ENCODE results near the gene UPB1.

Gene UPB1

DNA sequence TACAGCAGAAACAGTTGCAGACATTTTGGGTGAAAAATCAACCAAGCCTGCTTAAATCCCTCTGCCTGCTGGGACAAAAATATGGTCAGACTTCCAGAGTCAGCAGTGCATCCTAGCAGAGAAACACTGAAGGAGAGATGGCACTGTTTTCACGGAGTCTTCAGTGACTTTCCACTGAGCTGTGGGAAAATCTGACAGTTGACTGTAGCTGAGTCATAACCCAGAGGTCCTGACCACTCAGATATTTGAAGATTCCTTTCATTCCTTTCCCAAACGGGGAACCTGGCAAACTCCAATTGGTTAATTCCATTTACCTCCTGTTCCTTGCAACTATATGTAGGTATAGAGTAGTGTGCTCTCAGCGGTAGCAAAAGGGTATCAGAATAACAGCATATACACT is 20.9 kb upstream of the UPB1 start:
- Histone ChIP-seq H3F3A (ENCODE audit: insufficient read depth, low read length) (no peaks in the 10 kb centered on the region), H2AFZ (ENCODE audit: low read length) (no peak overlapping the region), H3K9ac (ENCODE audit: low read length) (no peak overlapping the region), H3K4me1 (ENCODE audit: low read length) (no peaks in the 10 kb centered on the region), H3K36me3 (replicated peaks; ENCODE audit: insufficient read depth, low read length) (no peaks in the 10 kb centered on the region), H3K9me2 (replicated peaks; ENCODE audit: insufficient read depth, low read length) (no peaks in the 10 kb centered on the region), H3K27me3 (replicated peaks; ENCODE audit: insufficient read depth, low read length) (no peaks in the 10 kb centered on the region), H3K9me3 (replicated peaks; ENCODE audit: insufficient read depth, low read length) (no peaks in the 10 kb centered on the region), H3K79me2 (ENCODE audit: low read length) (no peaks in the 10 kb centered on the region), H4K20me1 (ENCODE audit: insufficient read depth, low read length) (no peaks in the 10 kb centered on the region), H3K27ac (ENCODE audit: low read length) (no peak overlapping the region), H3K4me3 (ENCODE audit: low read length) (no peak overlapping the region), H3K4me2 (ENCODE audit: low read depth, low read length) (no peak overlapping the region)
- TF ChIP-seq EZH2 (optimal IDR thresholded peaks at IDR 0.05; ENCODE audit: low read depth, low read length) (no peak), EZH2phosphoT487 (IDR thresholded peaks at IDR 0.05; ENCODE audit: low read length) (no peak)
- TF ChIP-seq, protein P1, sequence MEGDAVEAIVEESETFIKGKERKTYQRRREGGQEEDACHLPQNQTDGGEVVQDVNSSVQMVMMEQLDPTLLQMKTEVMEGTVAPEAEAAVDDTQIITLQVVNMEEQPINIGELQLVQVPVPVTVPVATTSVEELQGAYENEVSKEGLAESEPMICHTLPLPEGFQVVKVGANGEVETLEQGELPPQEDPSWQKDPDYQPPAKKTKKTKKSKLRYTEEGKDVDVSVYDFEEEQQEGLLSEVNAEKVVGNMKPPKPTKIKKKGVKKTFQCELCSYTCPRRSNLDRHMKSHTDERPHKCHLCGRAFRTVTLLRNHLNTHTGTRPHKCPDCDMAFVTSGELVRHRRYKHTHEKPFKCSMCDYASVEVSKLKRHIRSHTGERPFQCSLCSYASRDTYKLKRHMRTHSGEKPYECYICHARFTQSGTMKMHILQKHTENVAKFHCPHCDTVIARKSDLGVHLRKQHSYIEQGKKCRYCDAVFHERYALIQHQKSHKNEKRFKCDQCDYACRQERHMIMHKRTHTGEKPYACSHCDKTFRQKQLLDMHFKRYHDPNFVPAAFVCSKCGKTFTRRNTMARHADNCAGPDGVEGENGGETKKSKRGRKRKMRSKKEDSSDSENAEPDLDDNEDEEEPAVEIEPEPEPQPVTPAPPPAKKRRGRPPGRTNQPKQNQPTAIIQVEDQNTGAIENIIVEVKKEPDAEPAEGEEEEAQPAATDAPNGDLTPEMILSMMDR (IDR thresholded peaks at IDR 0.05; ENCODE audit: low read length): no peak
- DNase-seq: no peak

DNA sequence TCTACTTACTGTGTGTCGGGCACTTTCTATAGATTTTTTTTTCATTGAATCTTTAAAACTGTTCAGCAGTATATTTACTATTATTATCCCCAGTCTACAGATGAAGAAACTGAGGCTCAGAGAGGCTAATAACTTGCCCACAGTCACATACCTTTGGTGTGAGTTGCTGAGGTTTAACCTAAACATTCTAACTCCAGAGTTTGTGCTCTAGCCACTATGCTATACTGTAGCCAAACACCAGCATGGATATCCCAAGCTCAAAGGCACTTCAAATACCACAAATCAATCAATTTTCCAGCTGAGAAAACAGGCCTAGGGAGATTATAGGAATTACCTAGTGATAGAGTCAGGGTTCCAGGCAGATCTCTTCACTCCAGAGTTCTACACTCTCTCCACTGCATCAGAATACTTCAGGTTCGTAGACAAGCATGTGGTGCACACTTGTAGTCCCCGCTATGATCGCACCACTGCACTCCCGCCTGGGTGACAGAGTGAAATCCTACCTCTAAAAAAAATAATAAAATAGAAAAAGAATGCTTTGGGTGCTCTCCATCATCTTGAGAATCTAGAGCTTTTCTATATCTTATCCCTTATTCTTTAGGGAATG is 20.4 kb upstream of the UPB1 start:
- H3K4me1 ChIP-seq (ENCODE audit: low read length): no peaks in the 10 kb centered on the region
- no peak overlapping the region for H3K9ac ChIP-seq (ENCODE audit: low read length)
- H3K4me2 ChIP-seq (ENCODE audit: low read depth, low read length): no peak overlapping the region
- no peaks in the 10 kb centered on the region for H3K79me2 ChIP-seq (ENCODE audit: low read length)
- H3F3A ChIP-seq (ENCODE audit: insufficient read depth, low read length): no peaks in the 10 kb centered on the region
- no peak for DNase-seq
- no peaks in the 10 kb centered on the region for H4K20me1 ChIP-seq (ENCODE audit: insufficient read depth, low read length)
- TF ChIP-seq EZH2phosphoT487 (IDR thresholded peaks at IDR 0.05; ENCODE audit: low read length): no peak
- no peak for TF ChIP-seq EZH2 (optimal IDR thresholded peaks at IDR 0.05; ENCODE audit: low read depth, low read length)
- TF ChIP-seq, protein P1 (IDR thresholded peaks at IDR 0.05; ENCODE audit: low read length): no peak
- H3K9me2 ChIP-seq (replicated peaks; ENCODE audit: insufficient read depth, low read length): no peaks in the 10 kb centered on the region
- H3K27ac ChIP-seq (ENCODE audit: low read length): no peak overlapping the region
- no peak overlapping the region for H3K4me3 ChIP-seq (ENCODE audit: low read length)
- H3K27me3 ChIP-seq (replicated peaks; ENCODE audit: insufficient read depth, low read length): no peaks in the 10 kb centered on the region
- H3K36me3 ChIP-seq (replicated peaks; ENCODE audit: insufficient read depth, low read length): no peaks in the 10 kb centered on the region
- no peaks in the 10 kb centered on the region for H3K9me3 ChIP-seq (replicated peaks; ENCODE audit: insufficient read depth, low read length)
- H2AFZ ChIP-seq (ENCODE audit: low read length): no peak overlapping the region

DNA sequence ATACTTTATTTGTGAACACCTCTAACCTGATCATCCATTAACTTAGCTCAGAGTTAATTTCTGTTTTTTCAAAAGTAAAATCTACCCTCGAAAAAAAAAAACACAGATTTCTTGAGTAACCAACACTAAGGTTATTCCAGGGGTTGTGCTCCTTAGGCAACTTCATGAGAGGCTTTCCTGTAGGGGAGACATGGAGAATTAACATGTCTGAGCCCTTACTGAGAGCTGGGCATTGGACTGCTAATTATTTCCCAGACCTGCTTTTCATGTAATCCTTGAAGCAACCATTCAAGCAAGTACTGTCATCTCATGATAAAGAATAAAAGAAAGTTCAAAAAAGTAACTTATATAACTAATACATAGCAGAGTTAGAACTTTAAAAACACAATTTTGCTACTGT is 13.5 kb upstream of the UPB1 start:
- H3K4me1 ChIP-seq (ENCODE audit: low read length): no peaks in the 10 kb centered on the region

More for the DNA sequence above, 13.5 kb upstream of the UPB1 start:
- H3K27me3 ChIP-seq (replicated peaks; ENCODE audit: insufficient read depth, low read length): no peaks in the 10 kb centered on the region
- no peak overlapping the region for H3K4me3 ChIP-seq (ENCODE audit: low read length)
- no peaks in the 10 kb centered on the region for H3F3A ChIP-seq (ENCODE audit: insufficient read depth, low read length)
- no peak overlapping the region for H3K27ac ChIP-seq (ENCODE audit: low read length)
- no peaks in the 10 kb centered on the region for H3K9me2 ChIP-seq (replicated peaks; ENCODE audit: insufficient read depth, low read length)
- H3K79me2 ChIP-seq (ENCODE audit: low read length): no peaks in the 10 kb centered on the region
- TF ChIP-seq, protein P1 (IDR thresholded peaks at IDR 0.05; ENCODE audit: low read length): no peak
- TF ChIP-seq EZH2phosphoT487 (IDR thresholded peaks at IDR 0.05; ENCODE audit: low read length) (no peak), EZH2 (optimal IDR thresholded peaks at IDR 0.05; ENCODE audit: low read depth, low read length) (no peak)
- no peak overlapping the region for H2AFZ ChIP-seq (ENCODE audit: low read length)
- no peaks in the 10 kb centered on the region for H4K20me1 ChIP-seq (ENCODE audit: insufficient read depth, low read length)
- DNase-seq: no peak
- no peak overlapping the region for H3K4me2 ChIP-seq (ENCODE audit: low read depth, low read length)
- H3K36me3 ChIP-seq (replicated peaks; ENCODE audit: insufficient read depth, low read length): no peaks in the 10 kb centered on the region
- H3K9me3 ChIP-seq (replicated peaks; ENCODE audit: insufficient read depth, low read length): no peaks in the 10 kb centered on the region
- no peak overlapping the region for H3K9ac ChIP-seq (ENCODE audit: low read length)
